ENCODE data around the gene KRTAP5-3.

- TF ChIP-seq CTCF (IDR thresholded peaks at IDR 0.05; ENCODE audit: poor library complexity, severe bottlenecking) (no peak), RAD21 (conservative IDR thresholded peaks at IDR 0.05) (no peak), EZH2 (IDR thresholded peaks at IDR 0.05; ENCODE audit: borderline replicate concordance, insufficient read depth, low read length, poor library complexity, severe bottlenecking) (no peak), EP300 (conservative IDR thresholded peaks at IDR 0.05; ENCODE audit: poor library complexity, severe bottlenecking) (no peak), TAF1 (IDR thresholded peaks at IDR 0.05; ENCODE audit: low read depth) (no peak), POLR2AphosphoS5 (IDR thresholded peaks at IDR 0.05) (no peak), REST (IDR thresholded peaks at IDR 0.05; ENCODE audit: borderline replicate concordance) (no peak), SMC3 (conservative IDR thresholded peaks at IDR 0.05; ENCODE audit: poor library complexity) (no peak)
These were observed 39.8 kb upstream of the KRTAP5-3 start for GRCh38 chr11:1647901-1648652.
